HG03565 (cell line): ENCODE measurements around the gene FAM13A.

Source experiments
- ATAC-seq: cut with Tn5 transposase; IDR thresholded peaks from one replicate; pipeline ENCODE4 v1.9.1; 2021; ENCODE audit warnings: mild to moderate bottlenecking, moderate library complexity; ENCODE audit not compliant: unreplicated experiment

FAM13A gene

DNA sequence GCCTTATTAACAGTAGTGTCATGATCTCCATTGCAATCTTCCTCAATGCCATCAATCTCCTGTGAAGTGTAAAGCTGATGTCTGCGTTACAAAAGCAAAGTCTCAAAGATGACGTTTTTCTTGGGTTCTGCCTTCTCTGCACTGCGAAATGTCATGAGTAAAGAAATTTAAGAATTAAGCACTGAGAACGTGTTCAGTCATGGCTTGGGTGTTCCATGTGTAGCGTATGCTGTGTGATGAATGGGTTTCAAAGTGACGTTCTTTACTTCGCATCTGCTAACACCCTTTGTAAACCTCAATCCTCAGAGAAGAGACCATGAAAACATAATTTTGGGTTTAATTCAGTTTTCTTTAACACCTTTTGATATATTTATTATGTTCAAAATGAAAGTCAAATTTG, 360.4 kb downstream of the FAM13A start:
- ATAC-seq: no peak

DNA sequence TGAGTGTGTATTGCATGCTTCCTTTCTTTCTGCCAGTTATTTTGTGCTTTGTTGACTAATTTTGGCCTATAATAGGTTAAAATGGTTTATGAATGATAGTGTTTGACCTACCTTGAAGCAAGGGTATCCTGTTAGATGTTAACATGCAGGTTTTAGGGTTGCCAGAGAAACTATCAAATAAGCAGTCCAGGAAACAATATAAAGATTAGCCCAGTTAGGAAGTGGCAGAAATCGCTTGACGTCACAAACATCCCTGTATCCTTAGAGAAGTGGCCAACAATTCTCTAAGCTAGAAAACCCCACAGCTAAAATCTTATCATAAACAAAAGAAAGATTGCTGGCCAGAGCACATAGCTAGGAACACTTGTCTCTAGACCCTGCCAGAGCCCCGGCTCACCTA, 363.2 kb downstream of the FAM13A start:
- no peak for ATAC-seq

DNA sequence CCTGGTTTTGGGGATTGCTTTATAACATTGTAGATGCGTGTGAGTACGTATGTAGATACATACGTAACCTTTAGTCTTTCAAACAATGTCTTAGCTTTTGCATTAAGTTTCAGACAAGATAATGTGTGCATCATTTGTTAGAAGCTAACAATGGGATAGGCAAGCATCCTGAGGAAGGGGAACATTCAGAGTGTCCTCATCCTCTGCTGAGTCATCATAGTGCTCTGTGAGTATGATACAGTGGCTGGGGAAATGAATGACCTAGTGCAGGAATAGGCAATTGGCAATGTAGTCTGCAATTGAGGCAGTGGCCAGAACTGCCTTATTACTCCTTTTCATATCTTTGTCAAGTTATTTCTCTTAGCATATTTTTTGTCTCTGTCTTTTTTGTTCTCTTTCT, 366.6 kb downstream of the FAM13A start:
- ATAC-seq: no peak

DNA sequence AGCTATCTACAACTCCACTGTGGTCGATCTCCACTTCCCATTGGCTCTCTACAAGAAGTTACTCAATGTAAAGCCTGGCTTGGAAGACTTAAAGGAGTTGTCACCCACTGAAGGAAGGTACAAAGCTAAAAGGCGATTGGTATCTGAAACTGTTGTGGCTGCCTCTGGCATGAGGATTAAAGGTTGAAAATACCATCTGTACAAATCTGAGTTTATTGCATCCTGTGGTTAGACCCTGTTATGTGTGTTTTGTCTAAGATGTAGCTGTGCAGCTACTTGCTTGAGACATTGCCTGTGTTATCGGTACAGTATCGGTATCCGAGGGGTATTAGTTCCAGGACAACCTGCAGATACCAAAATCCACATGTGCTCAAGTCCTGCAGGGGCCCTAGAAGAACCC, 375.8 kb downstream of the FAM13A start:
- ATAC-seq: no peak
